PC-9 (cell line): Measurements from ENCODE around the gene ANKIB1. TPM values are rescaled to one million over a fixed set of nuclear protein-coding genes. Genes with fewer than 3 reads are reported as not detected.

Experiments
- BruUV-seq: library from RNA; stranded (reverse); fragments of 400-500 nt; replicated peaks from 2 replicates; lab custom pipeline; 2021; lab: Mats Ljungman, UMichigan
- CTCF ChIA-PET: fragments of 300-600 bp; sonication (Branson Sonifier 250); formaldehyde crosslinking; loops from one replicate; lab custom pipeline; 2022; ENCODE audit warnings: antibody characterized with exemption; lab: Charles Lee
- POLR2A ChIA-PET: fragments of 300-600 bp; sonication (Branson Sonifier 250); formaldehyde crosslinking; loops from one replicate; lab custom pipeline; 2022; ENCODE audit warnings: antibody characterized with exemption; ENCODE audit not compliant: unreplicated experiment; lab: Charles Lee
- DNase-seq, 2 experiments: peaks; one replicate each; pipeline versions ENCODE4 v3.0.0 to v3.0.0-alpha.2; 2015 to 2022; ENCODE audit warnings: mixed read lengths in 1 of 2
- H2AFZ ChIP-seq: fragments of 200-600 bp; sonication (generic); 2 replicates; pipeline ENCODE4 v1.8.1; 2017; ENCODE audit warnings: antibody characterized with exemption
- H3F3A ChIP-seq: fragments of 200-600 bp; sonication (generic); 2 replicates; pipeline ENCODE4 v1.8.1; 2017; ENCODE audit warnings: antibody characterized with exemption, mild to moderate bottlenecking, low read depth; ENCODE audit not compliant: insufficient read depth
- H3K27ac ChIP-seq: fragments of 200-600 bp; sonication (generic); 2 replicates; pipeline ENCODE4 v1.6.1; 2016; ENCODE audit warnings: mixed run types
- H3K27me3 ChIP-seq: fragments of 200-600 bp; sonication (generic); 2 replicates; pipeline ENCODE4 v1.6.1; 2016; ENCODE audit warnings: low read depth, mixed run types; ENCODE audit not compliant: insufficient read depth
- H3K36me3 ChIP-seq: fragments of 200-600 bp; sonication (generic); 2 replicates; pipeline ENCODE4 v1.6.1; 2016; ENCODE audit warnings: low read depth, mixed run types
- H3K4me1 ChIP-seq: fragments of 200-600 bp; sonication (generic); replicated peaks from 2 replicates; pipeline ENCODE4 v1.6.1; 2016; ENCODE audit warnings: mixed run types; ENCODE audit not compliant: insufficient read depth
- H3K4me2 ChIP-seq: fragments of 200-600 bp; sonication (generic); 2 replicates; pipeline ENCODE4 v1.6.1; 2017; ENCODE audit warnings: mixed run types
- H3K4me3 ChIP-seq: fragments of 200-600 bp; sonication (generic); 2 replicates; pipeline ENCODE4 v1.6.1; 2016; ENCODE audit warnings: mixed run types
- H3K79me2 ChIP-seq: fragments of 200-600 bp; sonication (generic); 2 replicates; pipeline ENCODE4 v1.6.1; 2017; ENCODE audit warnings: low read depth, mixed run types
- H3K9me2 ChIP-seq: fragments of 200-600 bp; sonication (generic); 2 replicates; pipeline ENCODE4 v1.8.1; 2017; ENCODE audit warnings: mild to moderate bottlenecking; ENCODE audit not compliant: insufficient read depth
- H3K9me3 ChIP-seq: fragments of 200-600 bp; sonication (generic); 2 replicates; pipeline ENCODE4 v1.8.1; 2016; ENCODE audit warnings: low read depth; ENCODE audit not compliant: insufficient read depth
- H4K20me1 ChIP-seq: fragments of 200-600 bp; sonication (generic); 2 replicates; pipeline ENCODE4 v1.8.1; 2017; ENCODE audit not compliant: insufficient read depth
- CTCF ChIP-seq: fragments of 200-600 bp; sonication (generic); conservative IDR thresholded peaks from 2 replicates; pipeline ENCODE4 v1.6.1; 2017; ENCODE audit warnings: mixed run types, antibody characterized with exemption, mild to moderate bottlenecking, moderate library complexity
- EZH2 ChIP-seq: fragments of 200-600 bp; sonication (generic); IDR thresholded peaks from 2 replicates; pipeline ENCODE4 v1.8.0; 2017; ENCODE audit warnings: antibody characterized with exemption, low read depth
- intact Hi-C: fragments of 100-400 bp; cut with micrococcal nuclease; formaldehyde crosslinking; loops from one replicate; pipeline ENCODE4 v1.10.0; 2022; ENCODE audit not compliant: unreplicated experiment
- total RNA-seq: library from RNA; stranded (reverse); gene quantifications from 2 replicates; pipeline ENCODE4 v1.2.3, GENCODE V29; 2021

Gene ANKIB1
- total RNA-seq, 1 experiment from 2014 or later = 116 TPM

GRCh38 chr7:92206672-92207071 lies 39.1 kb upstream of the ANKIB1 start:
- no peaks in the 10 kb centered on the region for H3K27me3 ChIP-seq
- intact Hi-C loops = no loop called here
- no peaks in the 10 kb centered on the region; the same call in 1 of the 2 replicates for H3K9me3 ChIP-seq
- H2AFZ ChIP-seq = no peak overlapping the region
- H4K20me1 ChIP-seq = 0 out of 2 replicates have a peak, but pooled peaks cover 3% of the 10 kb centered on the region
- CTCF ChIA-PET = no interaction called here
- BruUV-seq = no TSS peak
- no peaks in the 10 kb centered on the region for H3F3A ChIP-seq
- H3K79me2 ChIP-seq = no peaks in the 10 kb centered on the region
- H3K4me2 ChIP-seq = no peak overlapping the region
- H3K4me1 ChIP-seq = no peaks in the 10 kb centered on the region
- H3K4me3 ChIP-seq = no peak overlapping the region
- TF ChIP-seq EZH2 (no peak), CTCF (no peak)
- POLR2A ChIA-PET = no interaction called here
- no peak for DNase-seq
- H3K27ac ChIP-seq = no peak overlapping the region
- H3K9me2 ChIP-seq = no peaks in the 10 kb centered on the region
- peaks cover 15% of the 10 kb centered on the region for H3K36me3 ChIP-seq

- ChIA-PET POLR2A (interaction anchor here (0.6 kb wide), 1 partner anchor 23 kb away, joined by 4 read pairs; no protein-coding TSS in a partner anchor), CTCF (no interaction called here)
- no peak overlapping the region for H3K4me3 ChIP-seq
- intact Hi-C loops = no loop called here
- BruUV-seq = no TSS peak
- no peaks in the 10 kb centered on the region for H3K27me3 ChIP-seq
- TF ChIP-seq EZH2 (no peak), CTCF (no peak)
- no peaks in the 10 kb centered on the region; the same call in 1 of the 2 replicates for H3F3A ChIP-seq
- H3K9me3 ChIP-seq = no peaks in the 10 kb centered on the region
- H3K79me2 ChIP-seq = no peaks in the 10 kb centered on the region
- H3K36me3 ChIP-seq = peaks cover 34% of the 10 kb centered on the region
- H3K27ac ChIP-seq = no peak overlapping the region
- H3K4me2 ChIP-seq = no peak overlapping the region
- DNase-seq = no peak
- H3K4me1 ChIP-seq = no peaks in the 10 kb centered on the region; the same call in 1 of the 2 replicates
- H3K9me2 ChIP-seq = no peaks in the 10 kb centered on the region
- no peaks in the 10 kb centered on the region for H4K20me1 ChIP-seq
- H2AFZ ChIP-seq = no peak overlapping the region
Observed at GRCh38 chr7:92221766-92222165, 24.0 kb upstream of the ANKIB1 start.

GRCh38 chr7:92226981-92227380 lies 18.8 kb upstream of the ANKIB1 start:
- intact Hi-C loops = no loop called here
- no peak overlapping the region for H3K27ac ChIP-seq
- H3K27me3 ChIP-seq = no peaks in the 10 kb centered on the region
- POLR2A ChIA-PET = no interaction called here
- no peak overlapping the region for H2AFZ ChIP-seq
- TF ChIP-seq CTCF = no peak
- no peak for TF ChIP-seq EZH2
- no TSS peak for BruUV-seq
- no peaks in the 10 kb centered on the region for H3K79me2 ChIP-seq
- no peaks in the 10 kb centered on the region for H3K9me2 ChIP-seq
- H4K20me1 ChIP-seq = no peaks in the 10 kb centered on the region
- no peaks in the 10 kb centered on the region; the same call in 1 of the 2 replicates for H3K4me1 ChIP-seq
- H3K9me3 ChIP-seq = no peaks in the 10 kb centered on the region
- H3K4me2 ChIP-seq = no peak overlapping the region
- no peak for DNase-seq
- H3K36me3 ChIP-seq = peaks cover 22% of the 10 kb centered on the region
- CTCF ChIA-PET = no interaction called here
- H3F3A ChIP-seq = no peaks in the 10 kb centered on the region
- H3K4me3 ChIP-seq = no peak overlapping the region
